Thymus (tissue), 11 donors: ENCODE results near the gene ARHGEF1. TPM values are rescaled to one million over a fixed set of nuclear protein-coding genes. Genes with fewer than 3 reads are reported as not detected.

ENCODE experiments used
- DNase-seq, 9 donors: peaks; one replicate each; pipeline ENCODE4 v3.0.0-alpha.2; 2013; ENCODE audit warnings: low spot score in 9 of 9, low read depth in 6 of 9, missing footprints in 1 of 9
- H3K27ac ChIP-seq, 2 donors: one replicate each; pipeline ENCODE4 v1.5.1; 2013; ENCODE audit warnings: control low read depth in 1 of 2, low read depth in 1 of 2, low read length in 1 of 2, mild to moderate bottlenecking in 1 of 2, moderate library complexity in 1 of 2
- H3K27me3 ChIP-seq, 2 donors: one replicate each; pipeline ENCODE4 v1.5.1; 2013; ENCODE audit warnings: low read length in 1 of 2; ENCODE audit not compliant: control insufficient read depth in 2 of 2, insufficient read depth in 1 of 2
- H3K36me3 ChIP-seq, 2 donors: one replicate each; pipeline ENCODE4 v1.5.1; 2013; ENCODE audit warnings: low read length in 1 of 2, mild to moderate bottlenecking in 1 of 2, moderate library complexity in 1 of 2; ENCODE audit not compliant: control insufficient read depth in 2 of 2, insufficient read depth in 2 of 2
- H3K4me1 ChIP-seq, 2 donors: one replicate each; pipeline ENCODE4 v1.5.1; 2013; ENCODE audit warnings: low read length in 2 of 2; ENCODE audit not compliant: control insufficient read depth in 2 of 2, insufficient read depth in 2 of 2
- H3K4me3 ChIP-seq, 2 donors: one replicate each; pipeline ENCODE4 v1.5.1; 2013; ENCODE audit warnings: low read length in 2 of 2, control low read depth in 1 of 2, mild to moderate bottlenecking in 1 of 2
- H3K9me3 ChIP-seq, 2 donors: one replicate each; pipeline ENCODE4 v1.5.1; 2013; ENCODE audit warnings: low read length in 1 of 2, mild to moderate bottlenecking in 1 of 2; ENCODE audit not compliant: control insufficient read depth in 2 of 2, insufficient read depth in 1 of 2
- WGBS: extraction: QIAGEN DNeasy Blood & Tissue Kit; methylation state at CpG from one replicate; pipeline ENCODE4 v1.1.7; 2013; 5-methylcytosine and 5-hydroxymethylcytosine counted together
- polyA plus RNA-seq: library from polyadenylated mRNA; stranded (reverse); fragments of 200-250 nt; gene quantifications from one replicate; pipeline ENCODE4 v1.2.3, GENCODE V29; 2013
- total RNA-seq: library from RNA; stranded (reverse); fragments of 120-200 nt; gene quantifications from one replicate; pipeline ENCODE4 v1.2.4, GENCODE V29; 2013
- donor health status: healthy.

Gene ARHGEF1
- total and polyA plus RNA-seq, 2 donors, result 94.3 to 630 TPM

- Histone ChIP-seq H3K9me3 (peaks cover 1 to 5% of the 10 kb centered on the region in 2 donors), H3K27ac (no peak overlapping the region), H3K4me1 (peaks cover under 1 to 26% of the 10 kb centered on the region in 2 donors), H3K4me3 (no peak overlapping the region), H3K27me3 (peaks cover 40 to 97% of the 10 kb centered on the region in 2 donors), H3K36me3 (no peaks in the 10 kb centered on the region)
- no peak for DNase-seq
- WGBS, result 60% methylated on average over 13 of the region's 13 CpGs
Measured at GRCh38 chr19:41924151-41925145, 41.5 kb downstream of the ARHGEF1 start.

- peaks cover 10 to 35% of the 10 kb centered on the region in 2 donors for H3K4me1 ChIP-seq
- DNase-seq, result no peak
- 69% methylated on average over 7 of the region's 7 CpGs for WGBS
- H3K36me3 ChIP-seq, result no peaks in the 10 kb centered on the region
- H3K9me3 ChIP-seq, result peaks cover 1 to 5% of the 10 kb centered on the region in 2 donors
- no peak overlapping the region for H3K4me3 ChIP-seq
- peaks cover 48 to 97% of the 10 kb centered on the region in 2 donors for H3K27me3 ChIP-seq
- H3K27ac ChIP-seq, result no peak overlapping the region
Measured at GRCh38 chr19:41925208-41926003, 42.4 kb downstream of the ARHGEF1 start.

- 59% methylated on average over 27 of the region's 27 CpGs for WGBS
- no peaks in the 10 kb centered on the region for H3K36me3 ChIP-seq
- H3K27me3 ChIP-seq, result peaks cover 50 to 97% of the 10 kb centered on the region in 2 donors
- H3K4me3 ChIP-seq, result no peak overlapping the region
- no peak for DNase-seq
- H3K9me3 ChIP-seq, result peaks cover 1 to 5% of the 10 kb centered on the region in 2 donors
- H3K27ac ChIP-seq, result no peak overlapping the region
- H3K4me1 ChIP-seq, result peaks cover 14 to 36% of the 10 kb centered on the region in 2 donors
Measured at GRCh38 chr19:41926028-41926762, 43.2 kb downstream of the ARHGEF1 start.

GRCh38 chr19:41926763-41927496 is 43.9 kb downstream of the ARHGEF1 start:
- no peak overlapping the region for H3K27ac ChIP-seq
- peaks cover 14 to 32% of the 10 kb centered on the region in 2 donors for H3K4me1 ChIP-seq
- 68% methylated on average over 16 of the region's 16 CpGs for WGBS
- peaks cover 1 to 5% of the 10 kb centered on the region in 2 donors for H3K9me3 ChIP-seq
- no peak overlapping the region for H3K4me3 ChIP-seq
- H3K27me3 ChIP-seq, result peaks cover 49 to 97% of the 10 kb centered on the region in 2 donors
- no peak for DNase-seq
- no peaks in the 10 kb centered on the region for H3K36me3 ChIP-seq

GRCh38 chr19:41927497-41928192 is 44.7 kb downstream of the ARHGEF1 start:
- peak in 1 of 9 donors; percentile 46 for DNase-seq
- no peaks in the 10 kb centered on the region for H3K36me3 ChIP-seq
- no peak overlapping the region for H3K27ac ChIP-seq
- WGBS, result 9% methylated on average over 43 of the region's 43 CpGs
- H3K27me3 ChIP-seq, result peaks cover 48 to 97% of the 10 kb centered on the region in 2 donors
- H3K4me1 ChIP-seq, result peaks cover 14 to 32% of the 10 kb centered on the region in 2 donors
- peak overlapping the region; percentile 8 to 54 for H3K4me3 ChIP-seq
- peaks cover 1 to 5% of the 10 kb centered on the region in 2 donors for H3K9me3 ChIP-seq

GRCh38 chr19:41928221-41928683 is 45.3 kb downstream of the ARHGEF1 start, which contains the start of gene ERFL:
ERFL (minus strand) TSS chr19:41928449; CDS start chr19:41912919, 15,530 bp downstream.
- H3K27me3 ChIP-seq, result peaks cover 43 to 96% of the 10 kb centered on the region in 2 donors
- DNase-seq, result peak in 1 of 9 donors; percentile 32

GRCh38 chr19:41928754-41929535 is 46.0 kb downstream of the ARHGEF1 start:
- Histone ChIP-seq H3K4me3 (peak overlapping the region; percentile 38 to 54), H3K27ac (peak overlapping the region in 1 of 2 donors; percentile 62), H3K36me3 (no peaks in the 10 kb centered on the region), H3K9me3 (peaks cover 1 to 5% of the 10 kb centered on the region in 2 donors), H3K27me3 (peaks cover 43 to 96% of the 10 kb centered on the region in 2 donors), H3K4me1 (peaks cover 14 to 36% of the 10 kb centered on the region in 2 donors)
- WGBS, result 7% methylated on average over 29 of the region's 29 CpGs
- DNase-seq, result peak in 3 of 9 donors; percentile 40 to 73 (median 63)

More at GRCh38 chr19:41928221-41928683, 45.3 kb downstream of the ARHGEF1 start, which contains the start of gene ERFL:
- peaks cover 14 to 32% of the 10 kb centered on the region in 2 donors for H3K4me1 ChIP-seq
- H3K36me3 ChIP-seq, result no peaks in the 10 kb centered on the region
- H3K27ac ChIP-seq, result peak within 1 kb of the TSS in 1 of 2 donors; percentile 62
- H3K4me3 ChIP-seq, result peak within 1 kb of the TSS; percentile 38 to 54
- WGBS, result under 1% methylated on average over 48 of the region's 49 CpGs
- peaks cover 1 to 5% of the 10 kb centered on the region in 2 donors for H3K9me3 ChIP-seq
